GM12891 (cell line): ENCODE measurements around the gene HINFP.

Experiments used
- POLR2A ChIP-seq: IDR thresholded peaks from 2 replicates; pipeline ENCODE4 v1.6.1; 2011; ENCODE audit warnings: low read depth, low read length, control low read depth
- POLR2AphosphoS5 ChIP-seq: IDR thresholded peaks from 2 replicates; pipeline ENCODE4 v1.6.1; 2011; ENCODE audit warnings: low read depth, low read length, control low read depth
- POU2F2 ChIP-seq: IDR thresholded peaks from 2 replicates; pipeline ENCODE4 v1.6.1; 2011; ENCODE audit warnings: low read depth, mild to moderate bottlenecking, control low read depth, low read length, moderate library complexity

DNA sequence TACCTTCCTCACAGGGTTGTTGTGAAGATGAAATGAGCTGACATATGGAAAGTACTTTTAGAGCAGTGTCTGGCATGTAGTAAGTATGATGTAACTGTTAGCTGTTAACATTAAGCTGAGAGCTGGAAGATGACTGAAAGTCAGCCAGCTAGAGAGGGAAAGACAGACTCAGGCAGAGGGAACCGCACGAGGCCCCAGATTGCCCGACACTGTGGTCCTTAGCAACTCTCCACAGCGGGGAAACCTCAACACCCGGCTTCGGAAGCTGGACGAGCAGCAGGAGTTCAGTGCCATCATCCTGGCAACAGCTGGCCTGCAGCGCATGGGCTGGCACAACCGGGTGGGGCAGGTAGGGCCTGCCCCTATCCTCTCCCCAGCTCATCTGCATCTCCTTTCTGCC is 30.2 kb upstream of the HINFP start:
- no peak for TF ChIP-seq POLR2A
- no peak for TF ChIP-seq POU2F2
- TF ChIP-seq POLR2AphosphoS5: no peak
